GM12872 (cell line): ENCODE results near the gene RNASE9.

ENCODE experiments used
- TF ChIP-seq, protein P1 (sequence below): IDR thresholded peaks from 3 replicates; pipeline ENCODE4 v1.5.1; 2011; ENCODE audit warnings: low read depth, mild to moderate bottlenecking, low read length, moderate library complexity; ENCODE audit not compliant: insufficient read depth

RNASE9 gene

DNA sequence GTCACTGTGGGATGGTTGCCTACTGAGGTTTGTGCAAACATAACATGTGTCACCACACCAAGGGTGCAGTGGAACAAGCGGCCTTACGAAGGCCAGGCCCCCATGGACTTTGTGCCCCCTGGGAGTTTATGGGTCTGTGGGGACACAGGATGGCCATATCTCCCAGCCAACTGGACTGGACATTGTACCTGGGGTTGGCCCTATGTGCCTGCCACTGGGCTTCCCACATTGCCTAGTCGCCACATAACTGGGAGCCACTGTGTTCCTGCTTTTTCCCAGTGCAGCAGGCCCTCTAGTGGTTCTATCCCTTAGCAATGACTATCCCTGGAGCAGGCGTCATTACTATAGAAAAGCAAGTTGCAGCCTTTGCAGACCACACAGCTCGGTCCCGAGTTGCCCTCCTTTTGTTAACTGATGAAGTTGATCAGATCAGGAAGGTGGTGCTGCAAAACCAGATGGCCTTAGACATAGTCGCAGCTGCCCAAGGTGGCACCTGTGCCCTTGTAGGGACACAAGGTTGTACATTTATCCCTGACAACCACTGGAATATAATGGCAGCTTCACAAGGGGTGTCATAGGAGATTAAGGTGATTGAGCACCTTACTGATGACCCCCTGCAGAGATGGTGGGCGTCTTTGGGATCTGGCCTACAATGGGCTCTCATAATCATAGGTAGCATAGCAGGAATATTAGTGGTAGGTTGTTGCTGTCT lies 45.5 kb upstream of the RNASE9 start:
- TF ChIP-seq, protein P1, sequence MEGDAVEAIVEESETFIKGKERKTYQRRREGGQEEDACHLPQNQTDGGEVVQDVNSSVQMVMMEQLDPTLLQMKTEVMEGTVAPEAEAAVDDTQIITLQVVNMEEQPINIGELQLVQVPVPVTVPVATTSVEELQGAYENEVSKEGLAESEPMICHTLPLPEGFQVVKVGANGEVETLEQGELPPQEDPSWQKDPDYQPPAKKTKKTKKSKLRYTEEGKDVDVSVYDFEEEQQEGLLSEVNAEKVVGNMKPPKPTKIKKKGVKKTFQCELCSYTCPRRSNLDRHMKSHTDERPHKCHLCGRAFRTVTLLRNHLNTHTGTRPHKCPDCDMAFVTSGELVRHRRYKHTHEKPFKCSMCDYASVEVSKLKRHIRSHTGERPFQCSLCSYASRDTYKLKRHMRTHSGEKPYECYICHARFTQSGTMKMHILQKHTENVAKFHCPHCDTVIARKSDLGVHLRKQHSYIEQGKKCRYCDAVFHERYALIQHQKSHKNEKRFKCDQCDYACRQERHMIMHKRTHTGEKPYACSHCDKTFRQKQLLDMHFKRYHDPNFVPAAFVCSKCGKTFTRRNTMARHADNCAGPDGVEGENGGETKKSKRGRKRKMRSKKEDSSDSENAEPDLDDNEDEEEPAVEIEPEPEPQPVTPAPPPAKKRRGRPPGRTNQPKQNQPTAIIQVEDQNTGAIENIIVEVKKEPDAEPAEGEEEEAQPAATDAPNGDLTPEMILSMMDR = peak; percentile 63

DNA sequence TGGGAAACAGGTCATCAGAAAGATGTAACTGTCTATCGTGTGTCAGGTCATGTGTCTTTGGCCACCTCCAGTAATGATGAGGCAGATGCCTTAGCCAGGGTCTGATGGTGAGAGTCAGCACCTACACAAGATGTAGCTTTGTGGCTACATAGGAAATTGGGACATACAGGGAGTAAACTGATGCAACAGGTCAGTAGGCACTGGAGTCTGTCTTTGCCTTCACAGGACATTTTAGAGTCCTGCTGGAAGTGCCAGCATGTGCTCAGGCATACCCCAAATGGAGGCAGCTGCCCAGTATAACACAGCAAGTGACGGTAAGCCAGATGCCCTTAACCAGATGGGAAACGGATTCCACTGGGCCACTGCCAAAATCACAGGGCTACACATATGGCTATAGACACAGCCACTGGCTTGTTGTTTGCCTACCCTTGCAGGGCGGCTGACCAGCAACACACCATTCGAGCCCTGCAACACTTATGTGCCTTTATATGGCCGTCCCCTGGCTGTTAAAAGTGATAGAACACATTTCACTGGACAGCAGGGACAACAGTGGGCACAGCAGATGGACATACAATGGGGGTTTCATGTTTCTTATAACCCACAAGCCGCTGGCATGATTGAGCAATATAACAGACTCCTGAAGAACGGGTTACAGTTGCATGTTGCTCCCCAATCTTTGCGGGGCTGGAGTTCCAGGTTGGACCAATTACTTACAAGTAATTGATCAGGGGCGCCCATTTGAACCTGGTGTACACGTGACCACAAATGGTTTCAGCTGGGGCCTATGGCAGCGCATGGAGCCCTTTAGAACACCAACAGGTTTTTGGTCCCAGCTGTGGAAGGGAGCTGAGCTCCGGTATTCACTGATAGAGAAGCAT lies 43.2 kb upstream of the RNASE9 start:
- TF ChIP-seq, protein P1 = no peak

DNA sequence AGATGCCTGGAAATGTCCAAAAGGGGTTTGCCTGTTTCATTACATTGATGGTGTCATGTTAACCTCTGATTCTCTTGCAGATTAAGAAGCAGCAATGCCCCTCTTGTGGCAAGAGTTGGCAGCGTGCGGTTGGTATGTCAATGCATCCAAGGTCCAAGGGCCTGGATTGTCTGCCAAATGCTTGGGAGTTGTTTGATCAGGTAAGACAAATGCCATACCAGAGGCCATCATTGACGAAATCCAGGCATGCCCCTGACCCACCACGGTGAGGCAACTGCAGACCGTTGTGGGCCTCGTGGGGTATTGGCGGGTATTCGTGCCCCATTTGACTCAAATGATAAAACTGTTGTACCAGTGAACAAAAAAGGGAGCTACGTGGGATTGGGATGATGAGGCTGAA lies 41.7 kb upstream of the RNASE9 start:
- TF ChIP-seq, protein P1 = no peak

DNA sequence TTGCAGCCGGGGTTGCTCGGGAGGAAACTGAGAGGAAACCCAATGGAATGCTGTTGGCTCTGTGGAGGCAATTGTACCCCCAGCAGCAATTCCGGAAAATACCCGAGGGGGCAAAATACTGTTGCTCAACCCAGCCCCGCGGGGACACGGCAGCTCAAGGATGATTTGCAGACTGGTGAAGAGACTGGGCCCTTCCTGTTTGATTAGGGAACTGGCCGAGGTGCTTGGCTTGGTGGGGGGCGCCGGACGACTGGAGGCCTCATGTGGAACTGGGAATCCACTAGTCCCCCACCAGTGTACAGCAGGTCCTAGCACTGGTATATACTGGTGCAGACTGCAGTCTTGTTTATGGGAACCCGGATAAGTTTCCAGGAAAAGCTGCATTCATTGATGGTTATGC lies 40.7 kb upstream of the RNASE9 start:
- TF ChIP-seq, protein P1 = no peak

DNA sequence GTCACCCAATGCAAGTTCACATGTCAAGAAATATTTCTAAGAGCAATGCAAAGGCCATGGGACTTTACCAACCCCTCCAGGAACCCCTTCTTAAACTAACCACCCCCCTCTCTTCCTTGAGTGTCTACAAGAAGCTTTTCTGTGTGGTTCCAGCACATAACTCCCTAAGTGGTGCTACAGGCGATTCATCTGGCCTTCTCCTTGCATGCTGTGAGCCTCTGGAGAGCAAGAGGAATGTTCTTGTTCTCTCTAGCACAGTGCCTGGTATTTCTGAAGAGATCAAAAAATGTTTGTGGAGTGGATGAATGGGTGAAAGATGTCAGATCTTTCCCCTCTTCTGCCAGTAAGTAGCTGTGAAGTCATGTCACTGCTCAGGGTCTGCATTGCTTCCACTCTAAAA lies 36.3 kb upstream of the RNASE9 start:
- TF ChIP-seq, protein P1 = no peak

DNA sequence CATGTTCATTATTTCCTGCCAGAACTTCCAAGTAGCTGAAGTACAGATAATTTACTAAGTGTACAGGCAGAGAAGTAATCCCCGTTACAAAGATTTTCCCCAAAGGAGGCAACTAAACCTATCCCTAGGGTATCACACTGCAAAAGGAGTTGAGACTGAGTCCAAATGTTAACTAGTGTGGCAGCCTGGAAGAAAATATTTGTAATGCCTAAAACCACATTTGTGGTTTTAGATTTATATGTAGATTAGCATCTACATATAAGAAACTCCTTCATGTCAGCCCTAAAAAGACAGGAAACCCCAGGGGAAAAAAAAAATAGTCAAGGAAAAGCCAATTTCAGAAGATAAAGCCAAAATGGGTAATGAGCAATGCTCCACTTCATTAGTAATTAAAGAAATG lies 31.7 kb upstream of the RNASE9 start:
- TF ChIP-seq, protein P1 = no peak

DNA sequence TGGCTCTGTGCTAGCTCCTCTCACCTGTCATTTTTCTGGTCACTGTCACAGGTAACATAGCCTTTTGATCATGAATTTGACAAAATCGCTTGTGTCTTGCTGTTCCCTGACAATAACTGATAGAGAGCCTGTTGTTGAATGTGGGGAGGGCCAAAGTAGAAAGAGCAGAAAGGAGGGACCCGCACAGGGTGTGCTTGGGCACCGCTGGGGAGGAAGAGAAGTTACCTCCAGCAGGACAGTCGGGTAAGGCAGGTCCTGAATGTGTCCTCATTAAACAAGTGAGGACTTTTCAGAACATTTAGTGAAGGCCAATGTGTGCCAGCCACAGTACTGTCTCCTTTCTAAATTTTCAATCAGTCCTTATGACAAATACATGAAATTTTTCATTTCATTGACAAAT lies 30.4 kb upstream of the RNASE9 start, which contains the start of gene RNASE12:
TSS of gene RNASE12 (minus strand) at position 142 of the 400 bp plus-strand sequence. CDS start 653 bp downstream, outside the sequence.
- TF ChIP-seq, protein P1 = no peak
